ENCODE results near the gene NPW.

The NPW gene

GRCh38 chr16:2053897-2054296 is 34.3 kb downstream of the NPW start:
- DNase-seq (ENCODE audit: low read depth in 2 of 2): no peak

- no peak for DNase-seq (ENCODE audit: low read depth in 2 of 2)
These were observed 35.1 kb downstream of the NPW start for GRCh38 chr16:2054543-2055245.

GRCh38 chr16:2056077-2056476 is 36.5 kb downstream of the NPW start:
- DNase-seq (ENCODE audit: low read depth in 2 of 2): no peak

- DNase-seq (ENCODE audit: low read depth in 2 of 2): no peak
These were observed 37.3 kb downstream of the NPW start for GRCh38 chr16:2056681-2057407.

GRCh38 chr16:2057438-2057837 is 37.9 kb downstream of the NPW start:
- no peak for DNase-seq (ENCODE audit: low read depth in 2 of 2)

GRCh38 chr16:2058420-2058819 is 38.8 kb downstream of the NPW start:
- DNase-seq (ENCODE audit: low read depth in 2 of 2): no peak

GRCh38 chr16:2058872-2059271 is 39.3 kb downstream of the NPW start:
- DNase-seq (ENCODE audit: low read depth in 2 of 2): no peak

- DNase-seq (ENCODE audit: low read depth in 2 of 2): no peak
These were observed 40.8 kb downstream of the NPW start for GRCh38 chr16:2060346-2060745.

- no peak for DNase-seq (ENCODE audit: low read depth in 2 of 2)
These were observed 41.4 kb downstream of the NPW start for GRCh38 chr16:2061023-2061422.

- DNase-seq (ENCODE audit: low read depth in 2 of 2): no peak
These were observed 41.9 kb downstream of the NPW start for GRCh38 chr16:2061526-2061925.

GRCh38 chr16:2062801-2063200 is 43.2 kb downstream of the NPW start:
- DNase-seq (ENCODE audit: low read depth in 2 of 2): no peak

- no peak for DNase-seq (ENCODE audit: low read depth in 2 of 2)
These were observed 44.3 kb downstream of the NPW start for GRCh38 chr16:2063861-2064260.

- no peak for DNase-seq (ENCODE audit: low read depth in 2 of 2)
These were observed 44.9 kb downstream of the NPW start for GRCh38 chr16:2064368-2064945.

GRCh38 chr16:2066139-2066538 is 46.6 kb downstream of the NPW start:
- DNase-seq (ENCODE audit: low read depth in 2 of 2): no peak
